ENCODE data around the gene INSL3.

DNA sequence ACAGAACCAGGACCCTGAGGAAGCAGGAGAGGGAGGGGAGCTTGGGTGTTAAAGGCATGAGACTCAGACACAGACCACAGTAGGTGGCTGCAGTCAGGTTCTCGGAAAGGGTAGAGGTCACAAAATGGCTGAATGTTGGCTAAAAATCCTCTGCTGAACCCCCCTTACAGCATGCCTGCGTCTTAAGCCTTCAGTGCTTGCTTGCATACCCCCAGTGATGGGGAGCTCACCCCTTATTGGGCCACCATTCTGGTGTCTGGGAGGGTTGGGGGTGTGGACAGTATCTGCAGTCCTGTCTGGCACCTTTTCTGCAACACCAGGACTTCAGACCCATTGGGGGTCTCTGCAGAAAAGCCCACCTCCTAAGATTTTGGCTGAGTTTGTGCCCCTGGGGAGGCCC, 40.5 kb downstream of the INSL3 start:
- no peak for TF ChIP-seq POLR2A (IDR thresholded peaks at IDR 0.05; ENCODE audit: low read length)
- no peak for TF ChIP-seq GATA1 (IDR thresholded peaks at IDR 0.05; ENCODE audit: low read depth, low read length)
